CD4-positive, alpha-beta T cell (primary cell): ENCODE results near the gene IBTK. TPM values are rescaled to one million over a fixed set of nuclear protein-coding genes. Genes with fewer than 3 reads are reported as not detected.

ENCODE experiments used
- ATAC-seq: fragments of 200-7000 bp; cut with Tn5 transposase; one replicate; pipeline ENCODE4 v1.10.0; 2022; ENCODE audit warnings: mild to moderate bottlenecking; ENCODE audit not compliant: poor library complexity
- CTCF ChIA-PET: fragments of 350-600 bp; sonication (Branson Sonifier 250); formaldehyde crosslinking; loops from one replicate; lab custom pipeline; 2021; ENCODE audit warnings: antibody characterized with exemption, inconsistent platforms; lab: Charles Lee
- POLR2A ChIA-PET: fragments of 350-600 bp; sonication (Branson Sonifier 250); formaldehyde crosslinking; loops from one replicate; lab custom pipeline; 2021; ENCODE audit warnings: antibody characterized with exemption, inconsistent platforms; lab: Charles Lee
- DNase-seq, 14 experiments: peaks; one replicate each; pipeline ENCODE4 v3.0.0-alpha.2; 2013 to 2020; ENCODE audit warnings: mixed read lengths in 2 of 14
- H3K27ac ChIP-seq, 2 donors: one replicate each; pipeline versions ENCODE4 v1.5.1 to v1.7.0; 2013; ENCODE audit warnings: low read length in 2 of 2, low read depth in 1 of 2, mild to moderate bottlenecking in 1 of 2
- H3K27me3 ChIP-seq, 2 experiments: 1 replicate in 1 of 2; 2 replicates in 1 of 2; pipeline versions ENCODE4 v1.6.1 to v1.7.0; 2013; ENCODE audit warnings: low read length in 2 of 2, control low read depth in 1 of 2, mild to moderate bottlenecking in 1 of 2, moderate library complexity in 1 of 2; ENCODE audit not compliant: insufficient read depth in 2 of 2, control insufficient read depth in 1 of 2
- H3K36me3 ChIP-seq: one replicate; pipeline ENCODE4 v1.6.1; 2013; ENCODE audit warnings: low read length, control low read depth; ENCODE audit not compliant: insufficient read depth
- H3K4me1 ChIP-seq: one replicate; pipeline ENCODE4 v1.6.1; 2013; ENCODE audit warnings: low read length, control low read depth; ENCODE audit not compliant: insufficient read depth
- H3K4me3 ChIP-seq: one replicate; pipeline ENCODE4 v1.5.1; 2013; ENCODE audit warnings: mild to moderate bottlenecking, low read length, moderate library complexity
- H3K9me3 ChIP-seq, 2 experiments: 1 replicate in 1 of 2; 2 replicates in 1 of 2; pipeline versions ENCODE4 v1.6.1 to v1.7.0; 2013; ENCODE audit warnings: low read length in 2 of 2, mild to moderate bottlenecking in 2 of 2, control low read depth in 1 of 2, moderate library complexity in 1 of 2; ENCODE audit not compliant: control insufficient read depth in 1 of 2, insufficient read depth in 1 of 2
- H3K27ac Mint-ChIP-seq: one replicate; pipeline ENCODE4 v1.8.0; 2020; ENCODE audit warnings: mixed read lengths
- H3K27me3 Mint-ChIP-seq: one replicate; pipeline ENCODE4 v1.8.0; 2021; ENCODE audit warnings: mixed read lengths
- H3K36me3 Mint-ChIP-seq: one replicate; pipeline ENCODE4 v1.8.0; 2021; ENCODE audit warnings: low read depth, mixed read lengths
- H3K4me1 Mint-ChIP-seq: one replicate; pipeline ENCODE4 v1.8.0; 2021; ENCODE audit warnings: low read depth, mixed read lengths
- H3K4me3 Mint-ChIP-seq: one replicate; pipeline ENCODE4 v1.8.0; 2020; ENCODE audit warnings: mild to moderate bottlenecking, mixed read lengths
- H3K9me3 Mint-ChIP-seq: one replicate; pipeline ENCODE4 v1.8.0; 2020; ENCODE audit warnings: mixed read lengths
- intact Hi-C, 2 experiments: fragments of 100-400 bp; cut with DNase I in 1 of 2; cut with micrococcal nuclease in 1 of 2; formaldehyde crosslinking; loops; one replicate each; pipeline versions ENCODE4 v1.15.1 to v1.9.0; 2023 to 2025; cut with DNase I, micrococcal nuclease
- total RNA-seq, 174 experiments: library from RNA in 2 of 174; stranded (reverse) in 2 of 174; gene quantifications; one replicate each; pipeline ENCODE4 v1.2.3 and lab custom pipeline; 2021 to 2026
- TF ChIP-seq, protein P1 (sequence below): fragments of 200-600 bp; IDR thresholded peaks from one replicate; pipeline ENCODE4 v1.8.0; 2022; ENCODE audit warnings: antibody characterized with exemption, mild to moderate bottlenecking

The IBTK gene
- total RNA-seq, 2 experiments from 2014 or later, result 11.0 to 11.2 TPM

DNA sequence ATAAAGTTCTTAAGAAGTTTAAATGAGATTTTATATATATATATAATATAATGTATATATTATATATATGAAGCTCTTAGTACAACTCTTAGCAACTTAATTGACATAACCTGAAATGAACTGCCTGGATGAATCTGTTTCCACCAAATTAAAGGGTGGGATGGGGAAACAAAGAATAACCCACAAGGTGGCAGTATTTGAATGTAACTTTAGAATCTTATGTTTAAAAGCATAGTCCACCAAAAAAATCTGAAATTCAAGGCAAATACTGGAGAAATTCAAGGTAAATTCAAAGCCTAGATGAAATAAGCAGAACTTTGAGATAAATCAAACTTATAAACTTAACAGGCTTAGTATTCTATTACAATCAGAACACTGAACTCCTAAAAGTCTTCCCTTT, 4.4 kb upstream of the IBTK start:
- DNase-seq, result peak in 3 of 14 experiments; percentile 33 to 46 (median 44)
- Mint-ChIP-seq H3K9me3 (no peaks in the 10 kb centered on the region), H3K36me3 (peaks cover 10% of the 10 kb centered on the region), H3K4me1 (peaks cover 15% of the 10 kb centered on the region), H3K27me3 (no peaks in the 10 kb centered on the region), H3K4me3 (no peak overlapping the region), H3K27ac (no peak overlapping the region)
- H3K4me1 ChIP-seq, result peaks cover 11% of the 10 kb centered on the region
- H3K4me3 ChIP-seq, result no peak overlapping the region
- no peaks in the 10 kb centered on the region for H3K9me3 ChIP-seq
- ATAC-seq, result no peak
- ChIA-PET POLR2A (no interaction called here), CTCF (interaction anchor here (1.4 kb wide), 1 partner anchor 19 kb away, joined by 4 read pairs; no protein-coding TSS in a partner anchor)
- H3K36me3 ChIP-seq, result no peaks in the 10 kb centered on the region
- no peak overlapping the region for H3K27ac ChIP-seq
- intact Hi-C loops, result loop anchor here in 1 of 2 experiments (5.0 kb wide), 1 partner anchor 805 kb away; no protein-coding TSS in a partner anchor
- TF ChIP-seq, protein P1, sequence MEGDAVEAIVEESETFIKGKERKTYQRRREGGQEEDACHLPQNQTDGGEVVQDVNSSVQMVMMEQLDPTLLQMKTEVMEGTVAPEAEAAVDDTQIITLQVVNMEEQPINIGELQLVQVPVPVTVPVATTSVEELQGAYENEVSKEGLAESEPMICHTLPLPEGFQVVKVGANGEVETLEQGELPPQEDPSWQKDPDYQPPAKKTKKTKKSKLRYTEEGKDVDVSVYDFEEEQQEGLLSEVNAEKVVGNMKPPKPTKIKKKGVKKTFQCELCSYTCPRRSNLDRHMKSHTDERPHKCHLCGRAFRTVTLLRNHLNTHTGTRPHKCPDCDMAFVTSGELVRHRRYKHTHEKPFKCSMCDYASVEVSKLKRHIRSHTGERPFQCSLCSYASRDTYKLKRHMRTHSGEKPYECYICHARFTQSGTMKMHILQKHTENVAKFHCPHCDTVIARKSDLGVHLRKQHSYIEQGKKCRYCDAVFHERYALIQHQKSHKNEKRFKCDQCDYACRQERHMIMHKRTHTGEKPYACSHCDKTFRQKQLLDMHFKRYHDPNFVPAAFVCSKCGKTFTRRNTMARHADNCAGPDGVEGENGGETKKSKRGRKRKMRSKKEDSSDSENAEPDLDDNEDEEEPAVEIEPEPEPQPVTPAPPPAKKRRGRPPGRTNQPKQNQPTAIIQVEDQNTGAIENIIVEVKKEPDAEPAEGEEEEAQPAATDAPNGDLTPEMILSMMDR, result peak; percentile 39
- no peaks in the 10 kb centered on the region for H3K27me3 ChIP-seq

DNA sequence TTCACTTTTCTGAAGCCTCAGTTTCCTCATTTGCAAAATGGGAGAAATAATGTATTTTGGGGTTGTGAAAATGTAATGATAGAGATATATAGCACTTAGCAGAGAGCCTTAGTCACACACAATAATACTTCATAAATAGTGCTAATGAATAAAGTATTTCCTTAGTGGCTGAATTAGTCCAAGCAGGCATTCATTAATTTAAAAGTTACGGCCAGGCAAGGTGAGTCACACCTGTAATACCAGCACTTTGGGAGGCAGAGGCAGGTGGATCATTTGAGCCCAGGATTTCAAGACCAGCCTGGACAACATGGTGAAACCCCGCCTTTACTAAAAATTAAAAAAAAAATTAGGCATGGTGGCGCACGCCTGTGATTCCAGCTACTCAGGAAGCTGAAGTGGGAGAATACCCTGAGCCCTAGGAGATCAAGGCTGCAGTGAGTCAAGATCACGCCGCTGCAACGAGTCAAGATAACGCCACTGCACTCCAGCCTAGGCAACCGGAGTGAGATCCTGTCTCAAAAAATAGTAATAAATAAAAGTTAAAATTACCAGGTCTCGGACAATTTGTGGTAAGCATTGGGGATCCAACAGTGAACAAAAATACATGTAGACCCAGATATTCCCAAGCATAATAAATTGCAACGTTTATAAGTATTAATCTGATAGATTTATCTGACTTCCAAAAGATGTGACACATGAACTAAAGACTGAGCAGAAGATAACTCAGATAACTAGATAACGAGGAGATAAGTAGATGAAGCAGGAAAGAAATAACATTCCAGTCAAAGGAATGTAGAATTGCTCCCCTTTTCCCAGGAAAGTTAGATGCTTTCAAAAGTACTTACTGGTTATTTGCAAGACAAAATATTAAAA, 2.1 kb upstream of the IBTK start:
- DNase-seq (no peak), ATAC-seq (no peak)
- Mint-ChIP-seq H3K9me3 (no peaks in the 10 kb centered on the region), H3K4me3 (peak overlapping the region; percentile 36), H3K27ac (no peak overlapping the region), H3K36me3 (peaks cover 20% of the 10 kb centered on the region), H3K4me1 (peaks cover 36% of the 10 kb centered on the region), H3K27me3 (no peaks in the 10 kb centered on the region)
- no peaks in the 10 kb centered on the region for H3K27me3 ChIP-seq
- no peak overlapping the region for H3K27ac ChIP-seq
- no peaks in the 10 kb centered on the region for H3K9me3 ChIP-seq
- intact Hi-C loops, result loop anchor here (2.0 to 10.0 kb wide), 6 partner anchors 495 to 1605 kb away; partner anchors contain the start of genes UBE3D (in 2 of the 2), CYB5R4 (in 1 of the 2), DOP1A (in 1 of the 2) and PGM3 (in 1 of the 2)
- H3K4me1 ChIP-seq, result peaks cover 24% of the 10 kb centered on the region
- H3K36me3 ChIP-seq, result no peaks in the 10 kb centered on the region
- ChIA-PET POLR2A (no interaction called here), CTCF (interaction anchor here (2.8 kb wide), 1 partner anchor 818 kb away, joined by 9 read pairs; the partner anchor contains the start of gene DOP1A)
- no peak overlapping the region for H3K4me3 ChIP-seq
- TF ChIP-seq, protein P1, result no peak

DNA sequence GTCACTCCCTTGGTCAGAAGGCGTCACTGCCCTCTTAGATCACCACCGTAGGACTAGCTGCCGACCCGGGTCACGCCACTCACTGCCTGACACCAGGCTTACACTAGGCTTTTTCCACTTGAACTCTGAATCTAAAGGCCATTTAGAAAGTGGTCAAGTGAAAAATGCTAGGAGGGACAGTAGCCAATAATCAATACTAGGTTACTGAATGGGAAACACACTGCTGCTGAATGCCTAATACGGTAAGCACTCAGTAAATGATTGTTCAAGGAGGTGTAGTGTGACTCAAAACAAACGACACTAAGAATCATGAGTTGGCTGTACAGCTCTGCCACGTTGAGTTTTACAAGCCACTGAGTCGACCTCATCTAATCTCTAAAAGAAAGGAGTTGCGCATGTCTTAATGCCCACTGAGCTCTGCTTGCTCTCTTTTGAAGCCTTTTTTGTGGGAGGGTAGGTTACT, 760 bp upstream of the IBTK start:
- H3K4me1 Mint-ChIP-seq, result peaks cover 50% of the 10 kb centered on the region
- POLR2A ChIA-PET, result interaction anchor here (1.0 to 1.7 kb wide), 4 partner anchors 496 to 1611 kb away, joined by 4 to 6 read pairs (median 5); partner anchors contain the start of genes CYB5R4, DOP1A, TENT5A and UBE3D

More for the DNA sequence above, 760 bp upstream of the IBTK start:
- ATAC-seq, result no peak
- H3K36me3 Mint-ChIP-seq, result peaks cover 32% of the 10 kb centered on the region
- no peaks in the 10 kb centered on the region for H3K27me3 Mint-ChIP-seq
- TF ChIP-seq, protein P1, result no peak
- CTCF ChIA-PET, result interaction anchor here (1.1 to 2.8 kb wide), 2 partner anchors 818 to 819 kb away, joined by 3 to 9 read pairs; partner anchors contain the start of gene DOP1A
- Histone ChIP-seq H3K9me3 (no peaks in the 10 kb centered on the region), H3K27ac (peak overlapping the region; percentile 59 to 73), H3K4me3 (peak overlapping the region; percentile 67), H3K4me1 (peaks cover 24% of the 10 kb centered on the region), H3K27me3 (no peaks in the 10 kb centered on the region), H3K36me3 (no peaks in the 10 kb centered on the region)
- H3K9me3 Mint-ChIP-seq, result no peaks in the 10 kb centered on the region
- peak overlapping the region; percentile 96 for H3K4me3 Mint-ChIP-seq
- DNase-seq, result peak in 2 of 14 experiments; percentile 16 to 27
- intact Hi-C loops, result loop anchor here (2.0 to 10.0 kb wide), 5 partner anchors 494 to 1606 kb away; partner anchors contain the start of genes UBE3D (in 2 of the 2), CYB5R4 (in 1 of the 2), DOP1A (in 1 of the 2) and PGM3 (in 1 of the 2)
- H3K27ac Mint-ChIP-seq, result peak overlapping the region; percentile 98
